GM19397 (cell line): ENCODE data around the gene BARHL1.

Experiments
- ATAC-seq: cut with Tn5 transposase; IDR thresholded peaks from one replicate; pipeline ENCODE4 v1.9.1; 2021; ENCODE audit warnings: mild to moderate bottlenecking, moderate library complexity; ENCODE audit not compliant: unreplicated experiment

The BARHL1 gene

DNA sequence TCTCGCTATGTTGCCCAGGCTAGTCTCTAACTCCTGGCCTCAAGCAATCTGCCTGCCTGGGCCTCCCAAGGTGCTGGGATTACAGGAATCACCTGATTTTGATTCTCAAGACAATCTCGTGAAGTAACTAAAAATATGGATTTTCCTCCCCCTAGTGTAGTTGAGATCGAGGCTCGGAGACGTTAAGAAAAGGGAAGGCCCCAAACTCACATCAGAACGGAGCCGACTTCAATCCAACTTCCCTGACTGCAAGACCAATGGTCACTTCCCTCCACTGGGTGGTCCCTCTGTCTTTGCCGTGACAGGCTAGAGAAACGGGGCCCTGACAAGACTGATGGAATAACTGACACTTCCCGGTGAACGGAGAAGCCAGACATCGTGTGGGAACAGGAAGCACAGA, 28.3 kb downstream of the BARHL1 start:
- ATAC-seq, result no peak

- no peak for ATAC-seq
Observed at GRCh38 chr9:132614324-132614723, 31.9 kb downstream of the BARHL1 start.

- ATAC-seq, result no peak
Observed at GRCh38 chr9:132615774-132616173, 33.4 kb downstream of the BARHL1 start.

- ATAC-seq, result no peak
Observed at GRCh38 chr9:132616725-132617124, 34.3 kb downstream of the BARHL1 start.

DNA sequence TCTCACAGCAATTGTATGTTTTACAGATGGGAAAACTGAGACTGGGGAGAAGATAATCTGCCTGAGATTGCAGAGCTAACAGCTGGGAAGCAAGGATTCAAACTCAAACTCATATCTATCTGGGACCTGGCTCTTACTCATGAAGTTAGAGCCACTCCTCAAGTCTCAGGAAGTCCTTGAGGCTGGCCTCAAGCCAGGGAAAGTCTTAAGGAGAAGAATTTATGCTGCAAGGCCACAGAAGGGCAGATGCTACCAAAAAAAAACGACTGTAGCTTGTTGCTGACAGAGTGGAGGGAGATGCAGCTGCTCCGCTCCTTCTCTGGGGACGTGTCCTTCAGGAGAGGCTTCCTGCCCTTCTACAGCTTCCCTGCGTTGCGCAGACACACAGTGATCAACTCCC, 39.8 kb downstream of the BARHL1 start:
- ATAC-seq, result no peak

GRCh38 chr9:132626285-132626684, 43.9 kb downstream of the BARHL1 start:
- no peak for ATAC-seq

- ATAC-seq, result no peak
Observed at GRCh38 chr9:132627106-132627505, 44.7 kb downstream of the BARHL1 start.

- ATAC-seq, result no peak
Observed at GRCh38 chr9:132627594-132627993, 45.2 kb downstream of the BARHL1 start.

GRCh38 chr9:132628746-132629145, 46.3 kb downstream of the BARHL1 start:
- ATAC-seq, result no peak

DNA sequence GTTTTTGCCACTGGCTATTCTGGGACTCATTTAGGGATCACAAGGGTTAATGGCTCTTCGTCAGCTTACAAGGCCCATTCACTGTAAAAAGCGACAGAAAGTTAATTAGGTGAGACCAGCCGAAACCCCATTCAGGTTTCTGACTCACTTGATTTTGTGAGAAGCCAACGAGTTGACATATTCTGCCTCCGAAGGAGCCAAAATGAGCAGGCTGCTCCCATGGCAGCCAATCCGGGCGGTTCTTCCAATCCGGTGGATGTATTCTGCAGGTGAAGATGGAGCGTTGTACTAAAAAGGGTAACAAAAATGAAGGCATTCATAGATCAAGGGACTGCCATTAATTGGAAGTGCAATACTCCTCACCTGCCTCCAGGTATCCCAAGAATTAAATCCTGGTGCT, 47.7 kb downstream of the BARHL1 start:
- no peak for ATAC-seq

DNA sequence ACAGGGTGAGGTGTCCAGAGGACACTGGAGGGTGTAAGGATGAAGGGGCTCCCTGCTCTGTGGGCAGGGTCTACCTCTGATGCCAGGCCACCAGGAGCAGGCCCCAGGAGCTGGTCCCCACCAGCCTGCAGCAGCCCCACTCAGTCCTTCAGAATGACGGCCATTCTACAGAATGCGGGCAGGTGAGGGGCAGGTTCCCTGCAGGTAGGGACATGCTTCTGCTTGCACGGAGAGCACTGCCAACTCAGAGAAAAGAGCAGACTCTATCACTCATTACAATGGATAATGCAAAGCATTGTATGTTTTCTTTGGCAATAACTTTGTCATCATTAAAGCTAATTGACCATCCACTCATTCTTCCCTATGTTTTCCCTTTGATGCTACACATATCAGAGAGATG, 48.4 kb downstream of the BARHL1 start:
- no peak for ATAC-seq

GRCh38 chr9:132631280-132631679, 48.9 kb downstream of the BARHL1 start:
- ATAC-seq, result no peak

DNA sequence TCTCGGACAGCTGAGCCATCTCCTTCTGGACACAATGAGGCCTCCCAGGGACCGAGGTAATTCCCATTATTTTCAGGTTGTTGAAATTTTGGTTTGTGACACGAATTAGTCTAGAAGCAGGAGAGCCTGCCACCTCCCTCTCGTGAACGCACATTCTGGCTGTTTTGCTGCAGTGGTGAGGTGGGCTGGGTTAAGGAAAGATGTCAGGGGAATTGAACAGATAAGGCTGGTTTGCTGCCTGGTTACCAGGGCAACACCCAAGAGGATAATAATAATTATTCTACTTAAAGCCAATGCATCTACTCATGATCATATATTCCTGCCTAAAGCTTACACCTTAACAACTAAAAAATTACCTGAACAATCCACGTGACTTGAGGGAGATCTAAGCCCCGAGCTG, 49.3 kb downstream of the BARHL1 start:
- no peak for ATAC-seq

DNA sequence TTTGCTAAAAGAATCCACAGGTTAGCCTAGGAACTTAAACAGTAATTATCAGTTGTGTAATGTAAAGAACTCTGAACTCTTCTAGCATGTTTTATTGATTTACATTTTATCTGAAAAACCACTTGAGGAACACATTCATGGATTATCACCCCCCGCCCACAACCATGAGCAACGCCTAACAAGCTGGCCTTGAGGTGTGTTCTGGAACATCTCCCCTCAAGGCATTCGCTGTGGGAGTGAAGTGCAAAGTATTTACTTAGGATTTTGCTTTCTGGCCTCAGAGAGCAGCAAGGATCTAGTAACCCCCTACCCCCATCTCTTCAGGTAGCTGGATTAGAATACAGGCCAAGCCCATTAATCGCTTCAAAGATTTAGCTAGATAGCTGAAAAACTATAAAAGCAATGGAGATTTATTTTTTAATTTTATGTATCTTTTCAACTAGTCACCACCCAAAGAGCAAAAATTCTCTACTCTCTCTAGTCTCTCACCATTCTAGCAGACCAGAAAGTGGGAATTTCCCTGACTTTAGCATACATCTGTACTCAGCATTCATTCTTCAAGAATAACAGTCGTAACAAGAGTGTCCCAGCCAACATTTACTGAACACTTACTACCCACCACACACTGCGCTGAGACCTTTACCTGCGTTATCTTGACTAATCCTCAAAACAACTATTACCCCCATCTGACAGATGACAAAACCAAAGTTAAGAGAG, 50.2 kb downstream of the BARHL1 start:
- no peak for ATAC-seq

DNA sequence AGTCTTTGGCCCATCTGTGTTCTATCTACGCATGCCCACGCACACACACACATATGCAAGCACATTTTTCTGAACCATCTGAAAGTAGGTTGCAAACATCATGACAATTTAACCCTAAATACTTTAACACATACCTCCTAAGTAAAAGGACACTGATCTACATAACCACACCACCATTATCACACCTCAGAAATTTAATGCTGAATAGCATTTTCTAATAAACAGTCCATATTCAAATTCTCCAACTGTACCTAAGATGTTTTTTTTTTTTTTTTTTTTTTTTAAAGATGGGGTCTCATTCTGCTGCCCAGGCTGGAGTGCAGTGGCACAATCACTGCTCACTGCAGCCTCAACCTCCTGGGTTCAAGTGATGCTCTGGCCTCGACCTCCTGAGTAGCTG, 51.9 kb downstream of the BARHL1 start:
- ATAC-seq, result no peak

GRCh38 chr9:132637351-132637750, 54.9 kb downstream of the BARHL1 start:
- ATAC-seq, result no peak

DNA sequence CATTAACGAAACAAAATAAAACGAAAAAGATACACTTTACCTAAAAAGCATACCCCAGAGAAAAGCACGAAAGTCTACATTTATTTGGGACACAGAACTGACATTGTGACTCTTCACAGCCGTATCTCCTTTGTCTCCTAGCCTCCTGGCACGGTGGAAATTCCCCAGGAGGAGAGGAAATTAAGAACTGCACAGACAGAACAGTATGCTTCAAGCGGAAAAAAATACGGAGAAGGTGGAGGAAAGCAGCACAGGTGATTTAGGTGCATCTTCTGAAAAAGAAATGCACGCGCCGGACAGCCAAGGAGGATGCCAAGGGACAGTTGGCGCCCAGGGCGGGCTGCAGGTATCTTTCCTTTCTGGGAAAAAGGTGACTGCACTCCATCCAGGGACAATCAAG, 55.4 kb downstream of the BARHL1 start:
- ATAC-seq, result no peak

DNA sequence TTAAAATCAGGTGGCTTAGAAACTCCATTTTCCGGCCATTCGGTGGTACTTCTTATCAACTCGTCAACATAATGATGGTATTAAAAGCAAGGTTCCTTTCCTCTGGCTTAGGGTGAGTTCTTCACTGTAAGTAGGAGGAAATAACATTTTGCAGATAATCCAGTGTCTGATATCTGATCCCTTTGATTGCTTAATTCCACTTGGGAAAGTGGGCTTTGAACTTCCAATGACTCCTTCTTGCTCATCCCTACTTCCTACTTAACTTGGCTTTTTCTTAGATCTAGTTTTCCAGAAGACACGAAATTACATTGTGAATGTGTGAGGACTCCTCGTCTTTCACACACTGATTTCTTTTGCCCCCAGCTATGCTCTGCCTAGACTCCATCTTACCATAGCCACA, 55.8 kb downstream of the BARHL1 start:
- ATAC-seq, result no peak

DNA sequence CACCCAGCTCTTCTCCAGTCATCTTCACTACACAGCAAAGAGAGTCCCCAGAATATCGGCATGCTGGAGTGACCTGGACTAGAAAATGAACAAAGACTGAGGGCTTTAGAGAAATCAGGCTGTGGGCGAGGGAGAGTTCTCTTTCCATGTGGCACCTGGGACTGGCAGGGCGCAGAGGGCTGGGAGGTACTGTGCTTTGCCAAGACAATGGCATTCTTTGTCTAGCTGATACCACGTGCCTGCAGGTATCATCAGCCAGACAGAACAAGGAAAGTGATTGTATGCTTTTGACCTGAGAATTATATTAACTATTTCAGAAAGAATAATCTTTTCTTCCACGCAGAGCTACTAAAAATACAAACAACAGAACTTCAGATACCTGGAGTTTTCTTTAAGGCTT, 56.9 kb downstream of the BARHL1 start:
- ATAC-seq, result no peak
